ENCODE data around the gene INPP4A. TPM values are rescaled to one million over a fixed set of nuclear protein-coding genes. Genes with fewer than 3 reads are reported as not detected.

INPP4A gene
- total RNA-seq, 2 experiments from 2014 or later: 40.5 to 41.7 TPM

- ChIA-PET POLR2A (no interaction called here), CTCF (no interaction called here)
Observed at GRCh38 chr2:98501876-98502275, 57.2 kb downstream of the INPP4A start.

- POLR2A ChIA-PET: no interaction called here
- CTCF ChIA-PET: no interaction called here
Observed at GRCh38 chr2:98502556-98503335, 58.1 kb downstream of the INPP4A start.

- POLR2A ChIA-PET: no interaction called here
- CTCF ChIA-PET: interaction anchor here (1.5 kb wide), 1 partner anchor 18 kb away, joined by 3 read pairs; no protein-coding TSS in a partner anchor
Observed at GRCh38 chr2:98503481-98504105, 58.9 kb downstream of the INPP4A start.

- ChIA-PET CTCF (interaction anchor here (0.5 to 1.5 kb wide), 4 partner anchors 13 to 56 kb away, joined by 3 to 4 read pairs (median 3); no protein-coding TSS in a partner anchor), POLR2A (interaction anchor here (1.6 kb wide), 1 partner anchor 23 kb away, joined by 3 read pairs; no protein-coding TSS in a partner anchor)
Observed at GRCh38 chr2:98504381-98505109, 59.9 kb downstream of the INPP4A start.

GRCh38 chr2:98505311-98505808 is 60.7 kb downstream of the INPP4A start:
- POLR2A ChIA-PET: interaction anchor here (1.6 kb wide), 1 partner anchor 24 kb away, joined by 3 read pairs; no protein-coding TSS in a partner anchor
- CTCF ChIA-PET: interaction anchor here (0.9 to 1.5 kb wide), 3 partner anchors 14 to 35 kb away, joined by 3 to 4 read pairs (median 3); no protein-coding TSS in a partner anchor

- ChIA-PET POLR2A (interaction anchor here (1.6 kb wide), 1 partner anchor 24 kb away, joined by 3 read pairs; no protein-coding TSS in a partner anchor), CTCF (interaction anchor here (1.1 to 1.7 kb wide), 2 partner anchors 18 to 36 kb away, joined by 3 read pairs; no protein-coding TSS in a partner anchor)
Observed at GRCh38 chr2:98505971-98506664, 61.5 kb downstream of the INPP4A start.

- ChIA-PET POLR2A (no interaction called here), CTCF (interaction anchor here (1.7 kb wide), 1 partner anchor 17 kb away, joined by 3 read pairs; no protein-coding TSS in a partner anchor)
Observed at GRCh38 chr2:98506881-98507280, 62.2 kb downstream of the INPP4A start.

- ChIA-PET CTCF (interaction anchor here (1.7 kb wide), 1 partner anchor 17 kb away, joined by 3 read pairs; no protein-coding TSS in a partner anchor), POLR2A (no interaction called here)
Observed at GRCh38 chr2:98507461-98507860, 62.8 kb downstream of the INPP4A start.

- ChIA-PET CTCF (no interaction called here), POLR2A (no interaction called here)
Observed at GRCh38 chr2:98507891-98508708, 63.4 kb downstream of the INPP4A start.

- CTCF ChIA-PET: no interaction called here
- POLR2A ChIA-PET: no interaction called here
Observed at GRCh38 chr2:98508709-98509066, 64.0 kb downstream of the INPP4A start.

GRCh38 chr2:98509542-98510321 is 65.1 kb downstream of the INPP4A start:
- CTCF ChIA-PET: no interaction called here
- POLR2A ChIA-PET: no interaction called here

- ChIA-PET CTCF (no interaction called here), POLR2A (no interaction called here)
Observed at GRCh38 chr2:98510322-98510662, 65.6 kb downstream of the INPP4A start.

- POLR2A ChIA-PET: no interaction called here
- CTCF ChIA-PET: no interaction called here
Observed at GRCh38 chr2:98511981-98512380, 67.3 kb downstream of the INPP4A start.

- POLR2A ChIA-PET: no interaction called here
- CTCF ChIA-PET: no interaction called here
Observed at GRCh38 chr2:98512699-98513098, 68.0 kb downstream of the INPP4A start.

- ChIA-PET POLR2A (interaction anchor here (0.6 to 0.7 kb wide), 2 partner anchors 111 to 627 kb away, joined by 3 read pairs; no protein-coding TSS in a partner anchor), CTCF (interaction anchor here (2.3 kb wide), 1 partner anchor 101 kb away, joined by 9 read pairs; no protein-coding TSS in a partner anchor)
Observed at GRCh38 chr2:98514096-98514639, 69.5 kb downstream of the INPP4A start.

- ChIA-PET POLR2A (interaction anchor here (0.7 kb wide), 1 partner anchor 111 kb away, joined by 3 read pairs; no protein-coding TSS in a partner anchor), CTCF (interaction anchor here (0.6 to 2.3 kb wide), 5 partner anchors 22 to 256 kb away, joined by 3 to 9 read pairs (median 3); no protein-coding TSS in a partner anchor)
Observed at GRCh38 chr2:98514879-98515249, 70.2 kb downstream of the INPP4A start.

- CTCF ChIA-PET: interaction anchor here (0.6 to 2.3 kb wide), 5 partner anchors 22 to 256 kb away, joined by 3 to 9 read pairs (median 3); no protein-coding TSS in a partner anchor
- POLR2A ChIA-PET: no interaction called here
Observed at GRCh38 chr2:98515250-98515991, 70.8 kb downstream of the INPP4A start.

Data from activated CD8-positive, alpha-beta memory T cell treated with anti-CD3 and anti-CD28 coated beads for 36 hours (primary cell).